ENCODE results near the gene EMX1. TPM values are rescaled to one million over a fixed set of nuclear protein-coding genes. Genes with fewer than 3 reads are reported as not detected.

EMX1 gene
- total and polyA plus RNA-seq, 2 of the 13 experiments (the other 11 are each of a cell fraction or from before 2014, with no cell fraction given), result 0.62 to 4.9 TPM

DNA sequence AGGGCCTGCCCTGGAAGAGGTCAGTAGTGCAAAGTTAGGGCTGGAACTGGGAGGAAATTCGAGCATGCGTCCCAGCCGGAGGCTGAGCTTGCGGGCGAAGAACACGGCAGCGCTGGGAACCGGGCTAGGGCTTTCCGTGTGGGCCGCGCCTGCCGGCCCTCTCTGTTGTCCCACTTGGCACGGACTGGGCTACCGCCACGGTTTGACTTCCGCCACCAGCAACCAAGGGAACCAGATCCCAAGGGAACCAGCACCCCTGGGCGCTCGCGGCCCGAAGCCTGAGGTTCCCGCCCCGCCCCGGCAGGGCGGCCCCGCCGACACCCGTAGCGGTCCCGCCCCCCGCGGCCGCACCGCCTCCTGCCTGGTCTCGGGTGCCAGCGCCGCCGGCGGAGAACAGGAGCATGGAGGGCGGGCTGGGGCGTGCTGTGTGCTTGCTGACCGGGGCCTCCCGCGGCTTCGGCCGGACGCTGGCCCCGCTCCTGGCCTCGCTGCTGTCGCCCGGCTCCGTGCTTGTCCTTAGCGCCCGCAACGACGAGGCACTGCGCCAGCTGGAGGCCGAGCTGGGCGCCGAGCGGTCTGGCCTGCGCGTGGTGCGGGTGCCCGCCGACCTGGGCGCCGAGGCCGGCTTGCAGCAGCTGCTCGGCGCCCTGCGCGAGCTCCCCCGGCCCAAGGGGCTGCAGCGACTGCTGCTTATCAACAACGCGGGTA is 30.1 kb upstream of the EMX1 start, which contains the start of gene SPR (continued):
- TF ChIP-seq ZBTB7B (CRISPR knock-in tag; IDR thresholded peaks at IDR 0.05), result peak; percentile 38; the same call in 1 of the 2 replicates
- no peak for TF ChIP-seq NFATC3 (CRISPR knock-in tag; IDR thresholded peaks at IDR 0.05)
- TF ChIP-seq, protein P1, sequence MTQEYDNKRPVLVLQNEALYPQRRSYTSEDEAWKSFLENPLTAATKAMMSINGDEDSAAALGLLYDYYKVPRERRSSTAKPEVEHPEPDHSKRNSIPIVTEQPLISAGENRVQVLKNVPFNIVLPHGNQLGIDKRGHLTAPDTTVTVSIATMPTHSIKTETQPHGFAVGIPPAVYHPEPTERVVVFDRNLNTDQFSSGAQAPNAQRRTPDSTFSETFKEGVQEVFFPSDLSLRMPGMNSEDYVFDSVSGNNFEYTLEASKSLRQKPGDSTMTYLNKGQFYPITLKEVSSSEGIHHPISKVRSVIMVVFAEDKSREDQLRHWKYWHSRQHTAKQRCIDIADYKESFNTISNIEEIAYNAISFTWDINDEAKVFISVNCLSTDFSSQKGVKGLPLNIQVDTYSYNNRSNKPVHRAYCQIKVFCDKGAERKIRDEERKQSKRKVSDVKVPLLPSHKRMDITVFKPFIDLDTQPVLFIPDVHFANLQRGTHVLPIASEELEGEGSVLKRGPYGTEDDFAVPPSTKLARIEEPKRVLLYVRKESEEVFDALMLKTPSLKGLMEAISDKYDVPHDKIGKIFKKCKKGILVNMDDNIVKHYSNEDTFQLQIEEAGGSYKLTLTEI (CRISPR knock-in tag; conservative IDR thresholded peaks at IDR 0.05), result no peak
- TF ChIP-seq CAMTA2 (CRISPR knock-in tag; IDR thresholded peaks at IDR 0.05; ENCODE audit: borderline replicate concordance), result 0 out of 2 replicates have a peak, but pooled peaks have one; percentile 19
- TF ChIP-seq ZFP62 (CRISPR knock-in tag; IDR thresholded peaks at IDR 0.05), result no peak
- TF ChIP-seq FIP1L1 (IDR thresholded peaks at IDR 0.05; ENCODE audit: borderline replicate concordance, insufficient read depth, low read depth, low read length), result no peak
- TF ChIP-seq CREM (IDR thresholded peaks at IDR 0.05), result no peak
- TF ChIP-seq CREM (CRISPR knock-in tag; IDR thresholded peaks at IDR 0.05), result no peak
- 0 out of 2 replicates have a peak, but pooled peaks have one; percentile 57 for TF ChIP-seq RXRA (CRISPR knock-in tag; IDR thresholded peaks at IDR 0.05)
- TF ChIP-seq, protein P2, sequence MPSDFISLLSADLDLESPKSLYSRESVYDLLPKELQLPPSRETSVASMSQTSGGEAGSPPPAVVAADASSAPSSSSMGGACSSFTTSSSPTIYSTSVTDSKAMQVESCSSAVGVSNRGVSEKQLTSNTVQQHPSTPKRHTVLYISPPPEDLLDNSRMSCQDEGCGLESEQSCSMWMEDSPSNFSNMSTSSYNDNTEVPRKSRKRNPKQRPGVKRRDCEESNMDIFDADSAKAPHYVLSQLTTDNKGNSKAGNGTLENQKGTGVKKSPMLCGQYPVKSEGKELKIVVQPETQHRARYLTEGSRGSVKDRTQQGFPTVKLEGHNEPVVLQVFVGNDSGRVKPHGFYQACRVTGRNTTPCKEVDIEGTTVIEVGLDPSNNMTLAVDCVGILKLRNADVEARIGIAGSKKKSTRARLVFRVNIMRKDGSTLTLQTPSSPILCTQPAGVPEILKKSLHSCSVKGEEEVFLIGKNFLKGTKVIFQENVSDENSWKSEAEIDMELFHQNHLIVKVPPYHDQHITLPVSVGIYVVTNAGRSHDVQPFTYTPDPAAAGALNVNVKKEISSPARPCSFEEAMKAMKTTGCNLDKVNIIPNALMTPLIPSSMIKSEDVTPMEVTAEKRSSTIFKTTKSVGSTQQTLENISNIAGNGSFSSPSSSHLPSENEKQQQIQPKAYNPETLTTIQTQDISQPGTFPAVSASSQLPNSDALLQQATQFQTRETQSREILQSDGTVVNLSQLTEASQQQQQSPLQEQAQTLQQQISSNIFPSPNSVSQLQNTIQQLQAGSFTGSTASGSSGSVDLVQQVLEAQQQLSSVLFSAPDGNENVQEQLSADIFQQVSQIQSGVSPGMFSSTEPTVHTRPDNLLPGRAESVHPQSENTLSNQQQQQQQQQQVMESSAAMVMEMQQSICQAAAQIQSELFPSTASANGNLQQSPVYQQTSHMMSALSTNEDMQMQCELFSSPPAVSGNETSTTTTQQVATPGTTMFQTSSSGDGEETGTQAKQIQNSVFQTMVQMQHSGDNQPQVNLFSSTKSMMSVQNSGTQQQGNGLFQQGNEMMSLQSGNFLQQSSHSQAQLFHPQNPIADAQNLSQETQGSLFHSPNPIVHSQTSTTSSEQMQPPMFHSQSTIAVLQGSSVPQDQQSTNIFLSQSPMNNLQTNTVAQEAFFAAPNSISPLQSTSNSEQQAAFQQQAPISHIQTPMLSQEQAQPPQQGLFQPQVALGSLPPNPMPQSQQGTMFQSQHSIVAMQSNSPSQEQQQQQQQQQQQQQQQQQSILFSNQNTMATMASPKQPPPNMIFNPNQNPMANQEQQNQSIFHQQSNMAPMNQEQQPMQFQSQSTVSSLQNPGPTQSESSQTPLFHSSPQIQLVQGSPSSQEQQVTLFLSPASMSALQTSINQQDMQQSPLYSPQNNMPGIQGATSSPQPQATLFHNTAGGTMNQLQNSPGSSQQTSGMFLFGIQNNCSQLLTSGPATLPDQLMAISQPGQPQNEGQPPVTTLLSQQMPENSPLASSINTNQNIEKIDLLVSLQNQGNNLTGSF (CRISPR knock-in tag; IDR thresholded peaks at IDR 0.05), result 0 out of 2 replicates have a peak, but pooled peaks have one; percentile 56
- TF ChIP-seq ZNF776 (CRISPR knock-in tag; IDR thresholded peaks at IDR 0.05), result peak; percentile 88; the same call in 1 of the 2 replicates
- TF ChIP-seq MED13 (CRISPR knock-in tag; IDR thresholded peaks at IDR 0.05), result 0 out of 2 replicates have a peak, but pooled peaks have one; percentile 51
- TF ChIP-seq ZNF788 (CRISPR knock-in tag; IDR thresholded peaks at IDR 0.05; ENCODE audit: borderline replicate concordance), result peak; percentile 41; the same call in 1 of the 2 replicates
- TF ChIP-seq, protein P3, sequence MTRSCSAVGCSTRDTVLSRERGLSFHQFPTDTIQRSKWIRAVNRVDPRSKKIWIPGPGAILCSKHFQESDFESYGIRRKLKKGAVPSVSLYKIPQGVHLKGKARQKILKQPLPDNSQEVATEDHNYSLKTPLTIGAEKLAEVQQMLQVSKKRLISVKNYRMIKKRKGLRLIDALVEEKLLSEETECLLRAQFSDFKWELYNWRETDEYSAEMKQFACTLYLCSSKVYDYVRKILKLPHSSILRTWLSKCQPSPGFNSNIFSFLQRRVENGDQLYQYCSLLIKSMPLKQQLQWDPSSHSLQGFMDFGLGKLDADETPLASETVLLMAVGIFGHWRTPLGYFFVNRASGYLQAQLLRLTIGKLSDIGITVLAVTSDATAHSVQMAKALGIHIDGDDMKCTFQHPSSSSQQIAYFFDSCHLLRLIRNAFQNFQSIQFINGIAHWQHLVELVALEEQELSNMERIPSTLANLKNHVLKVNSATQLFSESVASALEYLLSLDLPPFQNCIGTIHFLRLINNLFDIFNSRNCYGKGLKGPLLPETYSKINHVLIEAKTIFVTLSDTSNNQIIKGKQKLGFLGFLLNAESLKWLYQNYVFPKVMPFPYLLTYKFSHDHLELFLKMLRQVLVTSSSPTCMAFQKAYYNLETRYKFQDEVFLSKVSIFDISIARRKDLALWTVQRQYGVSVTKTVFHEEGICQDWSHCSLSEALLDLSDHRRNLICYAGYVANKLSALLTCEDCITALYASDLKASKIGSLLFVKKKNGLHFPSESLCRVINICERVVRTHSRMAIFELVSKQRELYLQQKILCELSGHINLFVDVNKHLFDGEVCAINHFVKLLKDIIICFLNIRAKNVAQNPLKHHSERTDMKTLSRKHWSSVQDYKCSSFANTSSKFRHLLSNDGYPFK (CRISPR knock-in tag; IDR thresholded peaks at IDR 0.05; ENCODE audit: borderline replicate concordance), result no peak
- no peak for TF ChIP-seq ZNF432 (CRISPR knock-in tag; IDR thresholded peaks at IDR 0.05; ENCODE audit: borderline replicate concordance)
- no peak for TF ChIP-seq SOX5 (CRISPR knock-in tag; IDR thresholded peaks at IDR 0.05; ENCODE audit: borderline replicate concordance)
- TF ChIP-seq MED8 (CRISPR knock-in tag; IDR thresholded peaks at IDR 0.05; ENCODE audit: insufficient replicate concordance), result no peak
- TF ChIP-seq ZNF160 (CRISPR knock-in tag; IDR thresholded peaks at IDR 0.05), result peak; percentile 15; the same call in 1 of the 2 replicates

Measured in HepG2 (cell line).